GM23248 (cell line): ENCODE measurements around the gene FUCA2.

Experiments used
- EZH2 ChIP-seq: fragments of 200-600 bp; sonication (generic); IDR thresholded peaks from 2 replicates; pipeline ENCODE4 v1.6.1; 2018; ENCODE audit warnings: antibody characterized with exemption, mild to moderate bottlenecking; ENCODE audit not compliant: insufficient read depth, poor library complexity, severe bottlenecking
- EZH2phosphoT487 ChIP-seq: fragments of 200-600 bp; sonication (generic); IDR thresholded peaks from 2 replicates; pipeline ENCODE4 v1.6.1; 2018; ENCODE audit warnings: antibody characterized with exemption, moderate library complexity, mild to moderate bottlenecking, low read depth; ENCODE audit not compliant: insufficient read depth

DNA sequence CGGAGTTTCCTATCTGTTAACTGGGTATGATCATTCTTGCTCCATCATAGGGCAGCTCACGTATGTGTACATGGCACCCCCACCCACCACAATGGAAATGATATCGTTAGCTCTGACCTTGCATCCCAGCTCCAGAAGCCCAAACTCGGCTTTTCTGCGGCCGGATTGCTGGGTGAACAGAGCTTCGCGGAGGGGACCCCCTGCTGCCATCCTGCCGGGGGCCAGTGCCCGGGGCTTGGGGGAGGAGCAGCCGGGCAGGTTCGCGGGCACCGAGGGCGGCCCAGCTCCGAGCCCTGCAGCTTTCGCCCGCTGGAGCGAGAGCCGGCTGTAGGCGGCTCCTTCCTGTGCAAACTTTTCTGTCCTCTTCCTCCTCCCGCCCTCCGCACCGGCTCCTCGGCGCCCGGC is 24.9 kb upstream of the FUCA2 start:
- no peak for TF ChIP-seq EZH2
- TF ChIP-seq EZH2phosphoT487: no peak
